NCI-H82 treated with DMSO at 0.1 percent for 48 hours (cell line): ENCODE results near the gene SRL.

Source experiments
- DNase-seq: peaks from one replicate; lab custom pipeline; 2025; ENCODE audit not compliant: unreplicated experiment; lab: John Stamatoyannopoulos, UW

Gene SRL

DNA sequence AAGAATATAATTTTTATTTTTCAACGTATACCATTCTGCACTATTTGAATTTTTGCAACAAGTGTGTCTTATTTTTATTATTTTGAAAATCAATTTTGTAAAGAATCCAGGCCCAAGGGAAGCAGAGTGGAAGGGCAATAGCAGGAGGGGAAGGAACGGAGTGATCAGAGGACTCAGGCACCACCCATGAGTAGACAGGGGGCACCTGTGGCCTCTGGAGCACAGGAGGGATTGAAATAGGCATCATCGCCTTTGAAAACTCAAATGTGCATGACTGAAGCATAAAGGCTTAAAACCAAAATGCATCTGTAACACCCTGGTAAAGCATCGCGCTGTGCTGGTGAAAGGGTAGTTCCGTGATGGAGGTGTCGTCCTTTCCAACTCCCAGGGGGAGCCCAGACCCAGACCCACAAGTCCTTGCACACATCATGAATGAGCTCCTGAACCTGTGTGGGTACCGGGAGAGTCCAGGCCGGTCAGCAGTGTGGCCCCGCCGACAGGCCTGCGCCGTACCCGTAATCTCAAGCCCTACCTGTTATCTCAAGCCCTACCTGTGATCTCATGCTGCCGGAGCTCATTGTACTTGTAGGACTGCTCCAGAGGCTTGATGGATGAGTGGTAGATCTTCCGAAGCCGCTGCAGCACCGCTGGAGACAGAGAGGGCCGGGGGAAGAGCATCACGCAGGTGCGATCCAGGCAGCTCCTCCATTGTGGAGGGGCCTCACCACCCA lies 39.1 kb downstream of the SRL start:
- DNase-seq: no peak

GRCh38 chr16:4200781-4201137 lies 41.1 kb downstream of the SRL start:
- no peak for DNase-seq

GRCh38 chr16:4200000-4200780 lies 41.7 kb downstream of the SRL start:
- peak; percentile 51 for DNase-seq

DNA sequence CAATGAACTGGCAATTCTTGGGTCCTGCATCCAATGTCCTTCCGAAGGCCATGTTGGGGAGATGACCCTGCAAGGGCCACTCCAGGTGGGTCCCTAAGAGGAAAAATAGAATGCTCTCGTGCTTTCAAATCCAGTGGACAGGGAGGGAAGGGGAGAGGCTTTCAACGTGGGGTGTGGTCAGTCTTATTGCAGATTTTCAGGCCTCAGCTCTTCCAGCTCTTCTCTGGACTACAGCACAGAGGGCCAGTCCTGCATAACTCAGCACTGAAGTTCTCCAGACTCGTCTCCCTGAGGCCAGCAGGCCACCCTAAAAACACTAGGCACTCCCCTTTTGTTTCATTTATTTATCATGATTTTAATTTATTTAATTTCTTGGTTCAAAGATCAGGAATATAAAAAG lies 43.1 kb downstream of the SRL start:
- no peak for DNase-seq

- DNase-seq: no peak
These were observed 47.2 kb downstream of the SRL start for GRCh38 chr16:4194661-4195060.

DNA sequence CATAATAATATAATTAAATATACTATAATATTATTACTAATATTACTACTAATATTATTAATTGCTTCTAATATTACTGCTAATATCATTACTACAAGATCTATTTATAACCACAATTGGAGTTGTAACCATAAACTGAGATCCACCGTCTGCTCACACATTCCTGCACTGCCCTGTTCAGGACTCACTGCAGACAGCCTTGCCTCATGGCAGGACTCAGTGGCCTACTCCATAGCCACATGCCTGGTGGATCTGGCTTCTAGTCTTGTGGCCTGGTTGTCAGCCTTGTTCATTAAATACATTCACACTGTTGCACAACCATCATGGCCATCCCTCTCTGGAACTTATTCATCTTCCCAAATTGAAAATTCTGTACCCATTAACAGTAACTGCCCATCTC lies 48.0 kb downstream of the SRL start:
- DNase-seq: no peak

DNA sequence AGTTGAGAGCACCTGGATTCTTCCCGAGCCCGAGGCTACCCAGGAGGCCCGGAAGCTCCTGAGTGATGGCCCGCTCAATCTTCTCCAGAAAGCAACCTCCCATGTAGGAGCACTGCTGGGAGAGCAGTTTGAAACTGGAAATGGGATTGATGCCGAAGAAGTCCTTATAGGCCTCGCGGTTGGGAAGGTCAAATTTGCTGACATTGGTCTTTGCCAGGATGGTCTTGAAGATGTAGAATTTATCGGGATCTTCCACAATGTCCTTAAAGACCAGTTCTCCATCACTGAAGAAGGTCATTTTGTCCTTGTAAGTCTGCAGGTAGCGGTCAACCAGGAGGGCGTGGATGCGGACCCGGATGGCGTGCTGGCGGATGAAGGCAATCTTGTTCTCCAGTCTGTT lies 49.7 kb downstream of the SRL start:
- DNase-seq: no peak

- DNase-seq: no peak
These were observed 51.1 kb downstream of the SRL start for GRCh38 chr16:4190712-4191333.

GRCh38 chr16:4190086-4190485 lies 51.8 kb downstream of the SRL start:
- DNase-seq: no peak

DNA sequence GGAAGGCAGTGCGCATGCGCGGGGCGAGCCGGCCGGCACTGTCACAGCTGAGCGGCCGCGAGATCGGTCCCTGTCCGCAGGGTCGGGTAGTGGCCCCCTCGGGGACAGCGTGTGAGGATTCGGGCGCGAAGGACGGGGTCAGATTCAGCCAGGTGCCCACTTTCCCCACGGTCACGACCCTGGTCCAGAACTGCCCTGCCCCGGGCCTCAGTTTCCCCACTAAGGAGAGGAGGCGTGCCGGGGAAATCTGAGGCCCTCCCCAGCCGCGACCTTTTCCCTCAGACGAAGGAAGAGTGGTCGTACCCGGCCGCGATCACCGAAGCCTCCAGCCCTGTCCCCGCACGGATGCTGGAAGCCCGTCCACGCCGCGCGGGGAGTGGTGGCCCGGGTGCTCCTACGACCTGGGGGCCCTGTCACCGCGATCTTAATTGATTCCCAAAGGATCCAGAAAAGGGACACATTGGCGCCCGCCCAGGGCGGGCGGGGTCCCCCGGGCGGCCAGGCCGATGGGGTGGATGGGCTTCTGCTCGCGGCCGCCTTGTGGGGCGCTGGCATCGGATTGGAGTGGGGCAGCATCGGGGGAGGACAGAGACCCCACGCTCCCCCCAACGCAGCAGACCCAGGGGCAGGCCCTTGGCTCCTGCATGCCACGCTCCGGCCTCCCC lies 57.7 kb downstream of the SRL start:
- no peak for DNase-seq

GRCh38 chr16:4183237-4184037 lies 58.4 kb downstream of the SRL start:
- DNase-seq: peak; percentile 67

DNA sequence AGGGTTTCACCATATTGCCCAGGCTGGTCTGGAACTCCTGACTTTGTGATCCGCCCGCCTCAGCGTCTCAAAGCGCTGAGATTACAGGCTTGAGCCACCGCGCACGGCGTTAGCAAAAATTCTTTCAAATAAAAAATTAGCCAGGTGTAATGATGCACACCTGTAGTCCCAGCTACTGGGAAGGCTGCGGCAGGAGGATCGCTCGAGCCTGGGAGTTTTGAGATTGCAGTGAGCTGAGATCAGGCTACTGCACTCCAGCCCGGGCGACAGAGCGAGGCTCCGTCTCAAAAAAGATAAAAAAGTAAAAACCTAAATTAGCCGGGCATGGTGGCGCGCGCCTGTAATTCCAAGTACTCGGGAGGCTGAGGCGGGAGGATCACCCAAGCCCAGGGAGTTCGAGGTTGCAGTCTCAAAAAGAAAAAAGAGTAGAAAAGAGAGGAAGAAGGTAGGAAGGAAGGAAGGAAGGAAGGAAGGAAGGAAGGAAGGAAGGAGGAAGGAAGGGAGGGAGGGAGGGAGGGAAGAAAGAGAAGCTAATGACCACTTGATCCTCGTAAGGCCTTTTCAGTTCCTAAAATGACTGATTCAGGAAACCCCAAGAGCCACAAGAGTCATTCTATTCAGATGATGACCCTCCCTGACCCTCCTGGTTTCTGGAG lies 59.2 kb downstream of the SRL start:
- no peak for DNase-seq

DNA sequence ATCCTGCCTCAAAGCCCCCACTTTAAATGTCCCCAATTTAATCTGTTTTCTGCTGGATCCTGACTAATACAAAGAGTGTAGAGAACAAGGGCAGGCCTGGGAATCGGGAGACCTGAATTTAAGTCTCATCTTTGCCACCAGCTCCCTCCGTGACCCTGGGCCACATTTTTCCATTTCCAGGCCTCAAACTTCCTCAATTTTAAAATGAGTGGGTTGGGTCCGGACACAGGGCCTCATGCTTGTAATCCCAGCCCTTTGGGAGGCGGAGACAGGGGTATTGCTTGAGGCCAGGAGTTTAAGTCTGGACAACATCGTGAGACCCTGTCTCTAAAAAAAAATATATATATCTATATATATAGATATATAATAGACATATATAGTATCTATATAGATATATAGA lies 61.4 kb downstream of the SRL start:
- no peak for DNase-seq

GRCh38 chr16:4179763-4180260 lies 62.1 kb downstream of the SRL start:
- no peak for DNase-seq

DNA sequence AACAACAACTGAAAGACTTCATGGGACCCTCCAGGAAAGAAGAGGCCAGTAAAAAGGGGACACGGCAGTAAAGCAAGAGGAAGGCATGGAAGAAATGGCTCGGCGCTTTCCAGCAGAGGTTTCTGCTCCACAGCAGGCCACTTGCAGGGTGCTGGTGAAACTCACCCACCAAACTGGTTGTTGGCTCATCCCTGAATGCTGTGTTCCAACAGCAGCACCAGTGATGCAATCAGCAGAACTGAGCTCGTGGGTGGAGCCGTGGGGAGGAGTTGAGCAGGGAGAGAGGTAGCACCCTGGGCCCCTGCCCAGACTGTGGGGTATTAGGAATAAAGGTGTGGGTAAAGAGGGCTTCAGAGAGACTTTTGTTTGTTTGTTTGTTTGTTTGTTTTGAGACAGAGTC lies 62.9 kb downstream of the SRL start:
- no peak for DNase-seq

- no peak for DNase-seq
These were observed 63.3 kb downstream of the SRL start for GRCh38 chr16:4178468-4179010.

- no peak for DNase-seq
These were observed 64.9 kb downstream of the SRL start for GRCh38 chr16:4176906-4177417.

DNA sequence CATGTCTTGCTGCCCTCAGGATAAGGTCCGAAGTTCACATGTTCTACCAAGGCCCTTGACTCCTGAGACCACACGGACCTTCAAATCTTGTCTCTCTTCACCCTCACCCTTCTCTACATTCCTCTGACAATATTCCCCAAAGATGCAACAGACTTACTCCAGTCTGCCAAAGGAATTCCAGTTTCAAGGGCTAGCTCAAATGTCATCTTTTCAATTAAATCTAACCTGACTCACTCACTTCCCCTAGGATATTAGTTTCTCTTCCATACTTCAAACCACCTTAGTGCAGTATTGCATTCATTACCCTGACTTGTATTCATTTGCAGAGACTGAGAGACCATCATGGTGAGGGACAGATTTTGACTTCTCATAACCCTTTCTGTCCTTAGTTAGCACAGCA lies 66.0 kb downstream of the SRL start:
- no peak for DNase-seq

GRCh38 chr16:4172070-4172469 lies 69.8 kb downstream of the SRL start:
- no peak for DNase-seq

- DNase-seq: no peak
These were observed 72.5 kb downstream of the SRL start for GRCh38 chr16:4169415-4169814.
